GM12878 (cell line): Measurements from ENCODE around the gene PTGIS. TPM values are rescaled to one million over a fixed set of nuclear protein-coding genes. Genes with fewer than 3 reads are reported as not detected.

ENCODE experiments used
- ATAC-seq: fragments of 200-7000 bp; cut with Tn5 transposase; 3 replicates; pipeline ENCODE4 v1.9.1; 2020; ENCODE audit warnings: mild to moderate bottlenecking, moderate library complexity
- BruUV-seq: library from RNA; stranded (reverse); fragments of 400-500 nt; replicated peaks from 2 replicates; lab custom pipeline; 2021; lab: Mats Ljungman, UMichigan
- CTCF ChIA-PET: fragments of 300-600 bp; sonication (Branson Sonifier 250); formaldehyde crosslinking; extraction: SDS; loops from one replicate; lab custom pipeline; 2021; ENCODE audit warnings: inconsistent platforms; lab: Yijun Ruan, JAX
- POLR2A ChIA-PET: fragments of 350-600 bp; formaldehyde crosslinking; extraction: SDS; loops from one replicate; lab custom pipeline; 2021; ENCODE audit warnings: inconsistent platforms; lab: Charles Lee
- RAD21 ChIA-PET: fragments of 300-600 bp; sonication (Branson Sonifier 250); formaldehyde crosslinking; loops from one replicate; lab custom pipeline; 2023; ENCODE audit warnings: antibody characterized with exemption; ENCODE audit not compliant: unreplicated experiment; lab: Charles Lee
- SMC1A ChIA-PET: fragments of 300-600 bp; sonication (Branson Sonifier 250); formaldehyde crosslinking; loops from one replicate; lab custom pipeline; 2023; ENCODE audit not compliant: unreplicated experiment, uncharacterized antibody; lab: Charles Lee
- DNase-seq: peaks from one replicate; pipeline ENCODE4 v3.0.0-alpha.2; 2011; ENCODE audit warnings: low read depth, low spot score
- FAIRE-seq: peaks from 3 replicates; lab custom pipeline; 2011; peaks lifted over from hg19 to GRCh38; lab: Jason Lieb, UNC
- H2AFZ ChIP-seq: 2 replicates; pipeline ENCODE4 v1.6.0; 2011; ENCODE audit warnings: low read depth, low read length, control low read depth; ENCODE audit not compliant: control insufficient read depth
- H3K27ac ChIP-seq: 2 replicates; pipeline ENCODE4 v1.5.1; 2011; ENCODE audit warnings: control low read depth; ENCODE audit not compliant: control insufficient read depth, insufficient read depth
- H3K27me3 ChIP-seq, 2 experiments: replicated peaks in 1 of 2; 2 replicates each; pipeline versions ENCODE4 v1.6.0 to v1.6.1; 2011; ENCODE audit warnings: low read length in 1 of 2; ENCODE audit not compliant: control insufficient read depth in 2 of 2, insufficient read depth in 2 of 2
- H3K36me3 ChIP-seq, 2 experiments: 2 replicates each; pipeline ENCODE4 v1.5.1; 2011; ENCODE audit warnings: low read length in 1 of 2; ENCODE audit not compliant: control insufficient read depth in 2 of 2, insufficient read depth in 2 of 2
- H3K4me1 ChIP-seq: 2 replicates; pipeline ENCODE4 v1.6.1; 2011; ENCODE audit warnings: mild to moderate bottlenecking, low read length, moderate library complexity, mixed read lengths; ENCODE audit not compliant: control insufficient read depth, insufficient read depth
- H3K4me2 ChIP-seq: 2 replicates; pipeline ENCODE4 v1.6.0; 2011; ENCODE audit warnings: control low read depth; ENCODE audit not compliant: control insufficient read depth, insufficient read depth
- H3K4me3 ChIP-seq: fragments of 200-600 bp; sonication (generic); 2 replicates; pipeline ENCODE4 v1.5.1; 2016
- H3K79me2 ChIP-seq: 2 replicates; pipeline ENCODE4 v1.6.0; 2011; ENCODE audit warnings: low read length; ENCODE audit not compliant: control insufficient read depth, insufficient read depth
- H3K9ac ChIP-seq: 2 replicates; pipeline ENCODE4 v1.8.0; 2011; ENCODE audit warnings: low read length, control low read depth, mixed read lengths; ENCODE audit not compliant: control insufficient read depth, insufficient read depth
- H3K9me3 ChIP-seq: replicated peaks from 3 replicates; pipeline ENCODE4 v1.5.1; 2011; ENCODE audit warnings: mild to moderate bottlenecking, low read length; ENCODE audit not compliant: control insufficient read depth, insufficient read depth
- H4K20me1 ChIP-seq: 2 replicates; pipeline ENCODE4 v1.6.0; 2011; ENCODE audit not compliant: control insufficient read depth, insufficient read depth
- BCL3 ChIP-seq: IDR thresholded peaks from 2 replicates; pipeline ENCODE4 v1.6.1; 2011; ENCODE audit warnings: borderline replicate concordance, low read depth, mild to moderate bottlenecking, moderate library complexity, low read length; ENCODE audit not compliant: insufficient read depth, poor library complexity, severe bottlenecking
- E2F4 ChIP-seq: IDR thresholded peaks from 2 replicates; pipeline ENCODE4 v1.6.1; 2012; ENCODE audit warnings: low read depth, low read length, improper control_type of control experiment
- EP300 ChIP-seq, 2 experiments: fragments of 150-350 bp in 1 of 2; IDR thresholded peaks; 2 replicates each; pipeline ENCODE4 v1.6.1; 2011 to 2012; ENCODE audit warnings: low read depth in 2 of 2, low read length in 2 of 2, borderline replicate concordance in 1 of 2, improper control_type of control experiment in 1 of 2, inconsistent platforms in 1 of 2; ENCODE audit not compliant: control insufficient read depth in 1 of 2
- ESRRA ChIP-seq: IDR thresholded peaks from 2 replicates; pipeline ENCODE4 v1.6.1; 2012; ENCODE audit warnings: mild to moderate bottlenecking, low read length, improper control_type of control experiment
- FOS ChIP-seq: IDR thresholded peaks from 3 replicates; pipeline ENCODE4 v1.6.1; 2011; ENCODE audit warnings: borderline replicate concordance; ENCODE audit not compliant: insufficient read length; ENCODE audit errors: extremely low read depth
- FOXK2 ChIP-seq: fragments of 450-650 bp; IDR thresholded peaks from 2 replicates; pipeline ENCODE4 v1.6.1; 2017; ENCODE audit warnings: mild to moderate bottlenecking, moderate library complexity
- KDM1A ChIP-seq: fragments of 200-600 bp; sonication (generic); IDR thresholded peaks from 2 replicates; pipeline ENCODE4 v1.6.1; 2016; ENCODE audit warnings: borderline replicate concordance
- NKRF ChIP-seq: fragments of 450-650 bp; conservative IDR thresholded peaks from 2 replicates; pipeline ENCODE4 v1.6.1; 2017; ENCODE audit warnings: mild to moderate bottlenecking, moderate library complexity
- PKNOX1 ChIP-seq: fragments of 450-650 bp; IDR thresholded peaks from 2 replicates; pipeline ENCODE4 v1.6.1; 2016; ENCODE audit warnings: mild to moderate bottlenecking
- POLR2A ChIP-seq: IDR thresholded peaks from 2 replicates; pipeline ENCODE4 v1.6.1; 2011; ENCODE audit warnings: low read depth, mild to moderate bottlenecking, low read length
- RELB ChIP-seq: fragments of 450-650 bp; IDR thresholded peaks from 2 replicates; pipeline ENCODE4 v1.6.1; 2017; ENCODE audit warnings: low read depth, mild to moderate bottlenecking, moderate library complexity
- SIX5 ChIP-seq: IDR thresholded peaks from 2 replicates; pipeline ENCODE4 v1.6.1; 2011; ENCODE audit warnings: mild to moderate bottlenecking, low read depth, low read length, moderate library complexity; ENCODE audit not compliant: severe bottlenecking
- SMAD5 ChIP-seq: IDR thresholded peaks from 2 replicates; pipeline ENCODE4 v1.6.1; 2016; ENCODE audit warnings: antibody characterized with exemption, low read depth
- SUPT20H ChIP-seq: IDR thresholded peaks from 2 replicates; pipeline ENCODE4 v1.6.1; 2011; ENCODE audit warnings: low read depth, mild to moderate bottlenecking, low read length, moderate library complexity, borderline replicate concordance; ENCODE audit not compliant: control insufficient read depth
- YBX1 ChIP-seq: fragments of 450-650 bp; IDR thresholded peaks from 2 replicates; pipeline ENCODE4 v1.6.1; 2016; ENCODE audit warnings: antibody characterized with exemption
- YY1 ChIP-seq: IDR thresholded peaks from 2 replicates; pipeline ENCODE4 v1.6.1; 2011; ENCODE audit warnings: low read depth, mild to moderate bottlenecking, low read length
- WGBS: methylation state at CpG from one replicate; pipeline ENCODE4 v1.1.6; 2016; ENCODE audit warnings: low lambda C conversion rate; ENCODE audit not compliant: insufficient replicate concordance, insufficient coverage; ENCODE audit errors: missing lambda C conversion rate; 5-methylcytosine and 5-hydroxymethylcytosine counted together
- in situ Hi-C: fragments of 300-500 bp; cut with MboI; formaldehyde crosslinking; loops from 9 replicates; pipeline ENCODE4 v1.14.3; 2018; ENCODE audit warnings: mixed read lengths
- intact Hi-C: fragments of 100-400 bp; cut with micrococcal nuclease; formaldehyde crosslinking; loops from one replicate; pipeline ENCODE4 v1.14.2; 2022; ENCODE audit not compliant: unreplicated experiment
- polyA plus RNA-seq, 11 experiments: library from polyadenylated mRNA; depleted of rRNA in 4 of 11; unstranded in 6 of 11; stranded (reverse) in 5 of 11; fragments of >200 nt; fragmentation: Nextera tagmentation in 4 of 11; fragmentation: Illumina TruSeq in 1 of 11; extraction: Ambion mirVana in 4 of 11; extraction: Trizol in 1 of 11; gene quantifications; 1 replicate in 1 of 11; 2 replicates in 10 of 11; pipeline versions ENCODE4 v1.2.1 to v1.2.3, GENCODE V29; 2011 to 2016; ENCODE audit warnings: inconsistent platforms in 2 of 11, missing spikeins in 2 of 11, low read depth in 1 of 11
- total RNA-seq, 4 experiments: library from RNA; depleted of rRNA in 3 of 4; stranded (reverse); fragments of >200 nt in 3 of 4; fragmentation: Illumina TruSeq in 1 of 4; extraction: Trizol in 1 of 4; gene quantifications; 2 replicates each; pipeline versions ENCODE4 v1.2.1 to v1.2.3, GENCODE V29; 2013 to 2021

PTGIS gene
- total and polyA plus RNA-seq, 10 of the 15 experiments (the other 5 are each of a cell fraction or from before 2014, with no cell fraction given): 0.10 TPM; not detected in 9

GRCh38 chr20:49601153-49601924 lies 33.4 kb upstream of the PTGIS start:
- no peak overlapping the region for H3K4me2 ChIP-seq
- H3K27me3 ChIP-seq: peaks cover 0 to 2% of the 10 kb centered on the region in 2 experiments; a peak in 1 of 4 replicates
- in situ Hi-C loops (no loop called here), intact Hi-C loops (no loop called here)
- no peaks in the 10 kb centered on the region for H4K20me1 ChIP-seq
- ChIA-PET RAD21 (no interaction called here), CTCF (interaction anchor here (1.1 to 1.6 kb wide), 5 partner anchors 8 to 61 kb away, joined by 3 to 7 read pairs (median 3); no protein-coding TSS in a partner anchor), POLR2A (no interaction called here), SMC1A (no interaction called here)
- peaks cover 6% of the 10 kb centered on the region; the same call in 2 of the 3 replicates for H3K9me3 ChIP-seq
- FAIRE-seq: no peak
- no TSS peak for BruUV-seq
- H3K36me3 ChIP-seq: no peaks in the 10 kb centered on the region
- H3K4me3 ChIP-seq: no peak overlapping the region
- H3K9ac ChIP-seq: no peak overlapping the region
- 64% methylated on average over 5 of the region's 5 CpGs for WGBS
- no peak for DNase-seq
- peaks cover 15% of the 10 kb centered on the region for H3K4me1 ChIP-seq
- no peak for ATAC-seq
- H3K27ac ChIP-seq: no peak overlapping the region
- no peaks in the 10 kb centered on the region for H3K79me2 ChIP-seq
- no peak overlapping the region for H2AFZ ChIP-seq
- TF ChIP-seq YY1 (no peak), FOS (no peak), EP300 (IDR thresholded peaks at IDR 0.05; ENCODE audit: borderline replicate concordance in 1 of 2, control insufficient read depth in 1 of 2, low read depth in 2 of 2, low read length in 2 of 2) (no peak), YBX1 (no peak), FOXK2 (no peak), ESRRA (no peak), NKRF (no peak), POLR2A (no peak), SIX5 (no peak), BCL3 (no peak), PKNOX1 (no peak), SMAD5 (no peak), RELB (no peak), E2F4 (no peak), KDM1A (no peak), SUPT20H (no peak)
